HepG2 (cell line): Measurements from ENCODE around the gene KAT6B. TPM values are rescaled to one million over a fixed set of nuclear protein-coding genes. Genes with fewer than 3 reads are reported as not detected.
"Not testable (repeated sequence)": the region's sequence is repeated elsewhere in the genome, so short reads cannot be mapped to it uniquely, and the experiment has no call there.

Source experiments
- ATAC-seq: fragments of 200-7000 bp; cut with Tn5 transposase; 3 replicates; pipeline ENCODE4 v1.9.1; 2020; ENCODE audit warnings: mild to moderate bottlenecking, moderate library complexity
- BruUV-seq: library from RNA; stranded (reverse); fragments of 400-500 nt; replicated peaks from 2 replicates; lab custom pipeline; 2021; lab: Mats Ljungman, UMichigan
- CTCF ChIA-PET: fragments of 300-600 bp; formaldehyde crosslinking; extraction: SDS; loops from one replicate; lab custom pipeline; 2021; ENCODE audit warnings: low total read pairs, inconsistent platforms, low intra/inter-chr PET ratio; lab: Yijun Ruan, JAX
- POLR2A ChIA-PET: fragments of 350-600 bp; sonication (Branson Sonifier 250); formaldehyde crosslinking; loops from one replicate; lab custom pipeline; 2020; ENCODE audit warnings: antibody characterized with exemption, inconsistent platforms; lab: Yijun Ruan, JAX
- DNase-seq: peaks from one replicate; pipeline ENCODE4 v3.0.0-alpha.2; 2015; ENCODE audit warnings: low spot score
- FAIRE-seq: peaks from 3 replicates; lab custom pipeline; 2011; peaks lifted over from hg19 to GRCh38; lab: Jason Lieb, UNC
- H2AFZ ChIP-seq: one replicate; pipeline ENCODE4 v1.6.1; 2011; ENCODE audit warnings: low read length, inconsistent platforms
- H3K27ac ChIP-seq: fragments of 300-600 bp; 3 replicates; pipeline ENCODE4 v1.8.0; 2011; ENCODE audit warnings: mixed run types, mild to moderate bottlenecking, mixed read lengths, low read length, inconsistent platforms; ENCODE audit not compliant: insufficient read depth; ENCODE audit errors: extremely low read length
- H3K27me3 ChIP-seq, 2 experiments: fragments of 200-600 bp in 1 of 2; 2 replicates in 1 of 2; 3 replicates in 1 of 2; pipeline versions ENCODE4 v1.6.0 to v1.8.0; 2011; ENCODE audit warnings: low read length in 2 of 2, mild to moderate bottlenecking in 2 of 2, moderate library complexity in 2 of 2, inconsistent platforms in 1 of 2; ENCODE audit not compliant: insufficient read depth in 2 of 2, control insufficient read depth in 1 of 2
- H3K36me3 ChIP-seq, 2 experiments: fragments of 200-600 bp in 1 of 2; replicated peaks in 1 of 2; 2 replicates in 1 of 2; 3 replicates in 1 of 2; pipeline versions ENCODE4 v1.5.1 to v1.8.0; 2011; ENCODE audit warnings: low read length in 2 of 2, inconsistent platforms in 1 of 2; ENCODE audit not compliant: insufficient read depth in 2 of 2, control insufficient read depth in 1 of 2
- H3K4me1 ChIP-seq: 2 replicates; pipeline ENCODE4 v1.5.1; 2012; ENCODE audit warnings: low read length, inconsistent platforms; ENCODE audit not compliant: insufficient read depth
- H3K4me2 ChIP-seq: 2 replicates; pipeline ENCODE4 v1.6.0; 2011; ENCODE audit warnings: low read depth, low read length, inconsistent platforms
- H3K4me3 ChIP-seq, 3 experiments: fragments of 200-600 bp in 1 of 3; sonication (generic), shearing (Covaris generic) in 1 of 3; replicated peaks in 1 of 3; 2 replicates each; pipeline ENCODE4 v1.5.1; 2011 to 2016; ENCODE audit warnings: low read length in 3 of 3, inconsistent platforms in 2 of 3, low read depth in 2 of 3, mild to moderate bottlenecking in 2 of 3, control low read depth in 1 of 3, mixed read lengths in 1 of 3; ENCODE audit not compliant: insufficient read depth in 1 of 3
- H3K79me2 ChIP-seq: one replicate; pipeline ENCODE4 v1.6.1; 2011; ENCODE audit warnings: low read length, inconsistent platforms; ENCODE audit not compliant: insufficient read depth
- H3K9ac ChIP-seq: 2 replicates; pipeline ENCODE4 v1.6.0; 2011; ENCODE audit warnings: mild to moderate bottlenecking, low read depth, low read length, inconsistent platforms; ENCODE audit not compliant: insufficient read depth
- H3K9me3 ChIP-seq: 2 replicates; pipeline ENCODE4 v1.5.1; 2012; ENCODE audit warnings: mild to moderate bottlenecking, low read length
- H4K20me1 ChIP-seq: 2 replicates; pipeline ENCODE4 v1.6.0; 2011; ENCODE audit warnings: inconsistent platforms, mild to moderate bottlenecking, low read length, moderate library complexity; ENCODE audit not compliant: insufficient read depth
- EP300 ChIP-seq, 3 experiments: sonication (generic) in 1 of 3; formaldehyde crosslinking in 1 of 3; IDR thresholded peaks; 2 replicates each; pipeline versions ENCODE4 v1.5.1 to v1.6.1; 2011 to 2020; ENCODE audit warnings: low read depth in 2 of 3, low read length in 2 of 3, borderline replicate concordance in 1 of 3, improper control_type of control experiment in 1 of 3, mild to moderate bottlenecking in 1 of 3, missing genetic modification reagents in 1 of 3, moderate library complexity in 1 of 3
- FOXA1 ChIP-seq, 2 experiments: fragments of 450-650 bp in 1 of 2; sonication (generic) in 1 of 2; formaldehyde crosslinking in 1 of 2; IDR thresholded peaks; 2 replicates each; pipeline versions ENCODE4 v1.4.0 to v1.6.1; 2016 to 2020; ENCODE audit warnings: missing genetic modification reagents in 1 of 2
- HMG20A ChIP-seq: IDR thresholded peaks from 2 replicates; pipeline ENCODE4 v1.6.1; 2016; ENCODE audit warnings: borderline replicate concordance
- HNRNPK ChIP-seq: fragments of 200-400 bp; formaldehyde crosslinking; IDR thresholded peaks from 2 replicates; pipeline ENCODE4 v1.6.1; 2018; ENCODE audit warnings: low read length, low read depth, moderate library complexity, mild to moderate bottlenecking; ENCODE audit not compliant: poor library complexity, severe bottlenecking
- KDM1A ChIP-seq: IDR thresholded peaks from 2 replicates; pipeline ENCODE4 v1.6.1; 2016; ENCODE audit warnings: missing compliant biosample characterization
- SAP130 ChIP-seq: IDR thresholded peaks from 2 replicates; pipeline ENCODE4 v1.6.1; 2016; ENCODE audit warnings: low read depth
- SOX13 ChIP-seq, 3 experiments: fragments of 450-650 bp in 1 of 3; sonication (generic) in 1 of 3; formaldehyde crosslinking in 1 of 3; IDR thresholded peaks in 2 of 3; conservative IDR thresholded peaks in 1 of 3; 2 replicates each; pipeline versions ENCODE4 v1.5.0 to v1.6.1; 2016 to 2020; ENCODE audit warnings: antibody characterized with exemption in 1 of 3, mild to moderate bottlenecking in 1 of 3, missing compliant biosample characterization in 1 of 3, missing genetic modification reagents in 1 of 3, moderate library complexity in 1 of 3
- SUZ12 ChIP-seq: fragments of 150-350 bp; IDR thresholded peaks from 2 replicates; pipeline ENCODE4 v1.6.1; 2014; ENCODE audit warnings: low read depth, low read length
- TBX3 ChIP-seq: fragments of 450-650 bp; IDR thresholded peaks from 2 replicates; pipeline ENCODE4 v1.6.1; 2017; ENCODE audit warnings: antibody characterized with exemption, mild to moderate bottlenecking, inconsistent platforms, borderline replicate concordance
- ZNF256 ChIP-seq: sonication (generic); formaldehyde crosslinking; conservative IDR thresholded peaks from 2 replicates; pipeline ENCODE4 v1.4.0; 2020; ENCODE audit warnings: missing genetic modification reagents
- WGBS: methylation state at CpG from one replicate; pipeline ENCODE4 v1.1.6; 2017; ENCODE audit warnings: low lambda C conversion rate; 5-methylcytosine and 5-hydroxymethylcytosine counted together
- in situ Hi-C: cut with HindIII; loops from 2 replicates; pipeline ENCODE4 v1.10.0; 2017; ENCODE audit warnings: low pct_unique_long_range_greater_than_20kb; ENCODE audit not compliant: extremely low pct_ligation_motif_present
- intact Hi-C: fragments of 100-400 bp; cut with micrococcal nuclease; formaldehyde crosslinking; loops from one replicate; pipeline ENCODE4 v1.10.0; 2022; ENCODE audit not compliant: unreplicated experiment
- polyA plus RNA-seq, 8 experiments: library from polyadenylated mRNA; depleted of rRNA in 3 of 8; stranded (reverse) in 7 of 8; unstranded in 1 of 8; fragments of >200 nt; fragmentation: Illumina TruSeq in 4 of 8; extraction: Trizol in 4 of 8; gene quantifications; 2 replicates each; pipeline versions ENCODE4 v1.2.1 to v1.2.3, GENCODE V29; 2011 to 2016; ENCODE audit warnings: low read depth in 4 of 8, missing spikeins in 1 of 8, mixed read lengths in 1 of 8; ENCODE audit not compliant: insufficient read depth in 1 of 8
- total RNA-seq, 5 experiments: library from RNA; depleted of rRNA; stranded (reverse); fragments of >200 nt; fragmentation: Illumina TruSeq; extraction: Trizol; gene quantifications; 2 replicates each; pipeline ENCODE4 v1.2.3, GENCODE V29; 2016; ENCODE audit warnings: low read depth in 1 of 5
- TF ChIP-seq, protein P1 (sequence below): IDR thresholded peaks from 2 replicates; pipeline ENCODE4 v1.4.0; 2020; ENCODE audit warnings: mild to moderate bottlenecking, missing genetic modification reagents
- TF ChIP-seq, protein P2 (sequence below): IDR thresholded peaks from 2 replicates; pipeline ENCODE4 v1.6.1; 2012; ENCODE audit warnings: low read depth, low read length, improper control_type of control experiment

KAT6B gene
- total and polyA plus RNA-seq, 2 of the 13 experiments (the other 11 are each of a cell fraction or from before 2014, with no cell fraction given): 3.0 to 9.5 TPM

DNA sequence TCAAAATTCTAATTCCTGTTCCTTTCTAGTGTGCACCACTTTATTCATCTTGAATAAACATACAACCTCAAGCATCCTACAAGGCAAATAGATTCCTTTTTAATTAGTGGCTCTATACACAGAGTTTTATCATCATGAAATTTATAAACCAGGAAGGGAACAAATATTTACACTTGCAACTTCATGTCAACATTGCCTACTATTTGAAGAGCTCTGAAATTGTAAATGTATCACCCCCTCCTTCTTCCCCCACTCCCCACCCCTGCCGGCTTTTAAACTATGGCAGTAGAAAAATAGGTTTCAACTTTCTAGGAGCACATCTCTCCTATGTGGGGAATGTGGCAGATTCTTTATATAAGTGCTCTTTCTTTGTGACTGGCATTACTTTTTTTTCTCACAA is 49.6 kb downstream of the KAT6B start (continued):
- TF ChIP-seq HNRNPK (peak; percentile 65), SAP130 (CRISPR knock-in tag) (0 out of 2 replicates have a peak, but pooled peaks have one; percentile 20), SUZ12 (no peak), SOX13 (IDR thresholded peaks at IDR 0.05) (no peak), SOX13 (CRISPR knock-in tag; conservative IDR thresholded peaks at IDR 0.05 in 1 of 2, IDR thresholded peaks at IDR 0.05 in 1 of 2) (no peak), EP300 (IDR thresholded peaks at IDR 0.05; ENCODE audit: low read depth in 2 of 2, low read length in 2 of 2) (peak in 1 of 2 experiments; percentile 19; a peak in 1 of 4 replicates), EP300 (CRISPR knock-in tag; IDR thresholded peaks at IDR 0.05; ENCODE audit: borderline replicate concordance) (no peak), KDM1A (no peak), TBX3 (0 out of 2 replicates have a peak, but pooled peaks have one; percentile 13), HMG20A (CRISPR knock-in tag) (peak; percentile 18; the same call in 1 of the 2 replicates), FOXA1 (IDR thresholded peaks at IDR 0.05) (peak; percentile 65), FOXA1 (CRISPR knock-in tag; IDR thresholded peaks at IDR 0.05) (no peak), ZNF256 (no peak)
- TF ChIP-seq, protein P1, sequence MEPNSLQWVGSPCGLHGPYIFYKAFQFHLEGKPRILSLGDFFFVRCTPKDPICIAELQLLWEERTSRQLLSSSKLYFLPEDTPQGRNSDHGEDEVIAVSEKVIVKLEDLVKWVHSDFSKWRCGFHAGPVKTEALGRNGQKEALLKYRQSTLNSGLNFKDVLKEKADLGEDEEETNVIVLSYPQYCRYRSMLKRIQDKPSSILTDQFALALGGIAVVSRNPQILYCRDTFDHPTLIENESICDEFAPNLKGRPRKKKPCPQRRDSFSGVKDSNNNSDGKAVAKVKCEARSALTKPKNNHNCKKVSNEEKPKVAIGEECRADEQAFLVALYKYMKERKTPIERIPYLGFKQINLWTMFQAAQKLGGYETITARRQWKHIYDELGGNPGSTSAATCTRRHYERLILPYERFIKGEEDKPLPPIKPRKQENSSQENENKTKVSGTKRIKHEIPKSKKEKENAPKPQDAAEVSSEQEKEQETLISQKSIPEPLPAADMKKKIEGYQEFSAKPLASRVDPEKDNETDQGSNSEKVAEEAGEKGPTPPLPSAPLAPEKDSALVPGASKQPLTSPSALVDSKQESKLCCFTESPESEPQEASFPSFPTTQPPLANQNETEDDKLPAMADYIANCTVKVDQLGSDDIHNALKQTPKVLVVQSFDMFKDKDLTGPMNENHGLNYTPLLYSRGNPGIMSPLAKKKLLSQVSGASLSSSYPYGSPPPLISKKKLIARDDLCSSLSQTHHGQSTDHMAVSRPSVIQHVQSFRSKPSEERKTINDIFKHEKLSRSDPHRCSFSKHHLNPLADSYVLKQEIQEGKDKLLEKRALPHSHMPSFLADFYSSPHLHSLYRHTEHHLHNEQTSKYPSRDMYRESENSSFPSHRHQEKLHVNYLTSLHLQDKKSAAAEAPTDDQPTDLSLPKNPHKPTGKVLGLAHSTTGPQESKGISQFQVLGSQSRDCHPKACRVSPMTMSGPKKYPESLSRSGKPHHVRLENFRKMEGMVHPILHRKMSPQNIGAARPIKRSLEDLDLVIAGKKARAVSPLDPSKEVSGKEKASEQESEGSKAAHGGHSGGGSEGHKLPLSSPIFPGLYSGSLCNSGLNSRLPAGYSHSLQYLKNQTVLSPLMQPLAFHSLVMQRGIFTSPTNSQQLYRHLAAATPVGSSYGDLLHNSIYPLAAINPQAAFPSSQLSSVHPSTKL (CRISPR knock-in tag): peak; percentile 45
- TF ChIP-seq, protein P2, sequence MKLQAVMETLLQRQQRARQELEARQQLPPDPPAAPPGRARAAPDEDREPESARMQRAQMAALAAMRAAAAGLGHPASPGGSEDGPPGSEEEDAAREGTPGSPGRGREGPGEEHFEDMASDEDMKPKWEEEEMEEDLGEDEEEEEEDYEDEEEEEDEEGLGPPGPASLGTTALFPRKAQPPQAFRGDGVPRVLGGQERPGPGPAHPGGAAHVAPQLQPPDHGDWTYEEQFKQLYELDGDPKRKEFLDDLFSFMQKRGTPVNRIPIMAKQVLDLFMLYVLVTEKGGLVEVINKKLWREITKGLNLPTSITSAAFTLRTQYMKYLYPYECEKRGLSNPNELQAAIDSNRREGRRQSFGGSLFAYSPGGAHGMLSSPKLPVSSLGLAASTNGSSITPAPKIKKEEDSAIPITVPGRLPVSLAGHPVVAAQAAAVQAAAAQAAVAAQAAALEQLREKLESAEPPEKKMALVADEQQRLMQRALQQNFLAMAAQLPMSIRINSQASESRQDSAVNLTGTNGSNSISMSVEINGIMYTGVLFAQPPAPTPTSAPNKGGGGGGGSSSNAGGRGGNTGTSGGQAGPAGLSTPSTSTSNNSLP: peak; percentile 53; the same call in 1 of the 2 replicates

DNA sequence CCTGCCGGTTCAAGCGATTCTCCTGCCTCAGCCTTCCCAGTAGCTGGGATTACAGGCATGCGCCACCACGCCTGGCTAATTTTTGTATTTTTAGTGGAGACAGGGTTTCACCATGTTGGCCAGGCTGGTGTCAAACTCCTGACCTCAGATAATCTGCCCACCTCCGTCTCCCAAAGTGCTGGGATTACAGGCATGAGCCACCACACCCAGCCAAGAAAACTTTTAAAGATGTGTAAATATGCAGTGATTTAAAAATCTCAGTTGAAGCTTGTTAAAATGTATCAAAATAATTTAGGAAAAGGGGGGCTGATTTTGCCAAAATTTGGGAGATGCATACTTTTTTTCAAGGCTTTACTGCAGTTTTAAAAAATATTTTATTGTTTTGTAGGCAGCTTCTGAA is 50.7 kb downstream of the KAT6B start:
- H3K9ac ChIP-seq, POLR2A ChIA-PET, CTCF ChIA-PET, in situ Hi-C loops, ATAC-seq, intact Hi-C loops, BruUV-seq, H2AFZ ChIP-seq, H3K27ac ChIP-seq, H3K9me3 ChIP-seq, H4K20me1 ChIP-seq, H3K79me2 ChIP-seq, FAIRE-seq, H3K4me3 ChIP-seq, H3K27me3 ChIP-seq, H3K4me2 ChIP-seq, DNase-seq, H3K36me3 ChIP-seq: not testable (repeated sequence)
- peaks cover 40% of the 10 kb centered on the region for H3K4me1 ChIP-seq
- 96% methylated on average over 5 of the region's 5 CpGs for WGBS
